Measurements from ENCODE around the gene OR5L2. TPM values are rescaled to one million over a fixed set of nuclear protein-coding genes. Genes with fewer than 3 reads are reported as not detected.
"Not testable (repeated sequence)": the region's sequence is repeated elsewhere in the genome, so short reads cannot be mapped to it uniquely, and the experiment has no call there.

OR5L2 gene
- total RNA-seq, result not detected in 2 replicates

DNA sequence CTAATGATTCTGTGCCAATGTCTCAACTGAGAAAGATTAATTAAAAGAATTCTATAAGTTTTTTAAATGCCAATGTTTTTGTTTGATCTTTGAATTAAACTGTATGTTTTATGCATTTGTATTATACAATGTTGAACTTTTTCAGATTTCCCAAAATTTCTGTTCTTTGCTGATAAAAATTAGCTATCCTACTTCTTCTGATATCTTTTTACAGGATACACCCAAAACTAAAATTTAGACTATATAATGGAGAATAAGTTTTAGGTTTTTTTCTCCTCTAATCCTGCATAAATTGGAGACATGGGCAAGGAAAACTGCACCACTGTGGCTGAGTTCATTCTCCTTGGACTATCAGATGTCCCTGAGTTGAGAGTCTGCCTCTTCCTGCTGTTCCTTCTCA lies at the start of gene OR5L2:
Gene OR5L2, plus strand, starts transcription at position 301 of the 400 bp plus-strand sequence. Its CDS starts 0 bp downstream, at position 301.
- no peak for DNase-seq (ENCODE audit: extremely low read depth, low read depth, low spot score)

DNA sequence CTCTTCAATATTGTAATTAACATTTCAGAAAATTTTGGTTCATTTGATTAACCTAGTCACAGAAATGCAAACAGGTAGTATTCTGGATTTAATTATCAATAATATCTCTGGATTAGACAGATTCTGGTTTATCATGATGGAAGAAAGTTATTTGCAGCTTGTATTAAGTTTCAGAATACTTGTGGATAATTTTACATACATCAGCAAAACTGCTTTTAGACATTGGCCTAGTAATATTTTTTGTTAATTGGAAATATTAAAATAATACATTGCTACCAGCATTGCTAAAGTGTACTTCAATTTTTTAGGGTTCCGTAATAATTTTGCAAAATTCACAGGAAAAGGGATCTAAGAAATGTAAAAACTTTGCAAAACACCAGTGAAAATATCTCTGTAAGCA lies 35.4 kb upstream of the OR5L2 start:
- no peak for DNase-seq (ENCODE audit: extremely low read depth, low read depth, low spot score)

DNA sequence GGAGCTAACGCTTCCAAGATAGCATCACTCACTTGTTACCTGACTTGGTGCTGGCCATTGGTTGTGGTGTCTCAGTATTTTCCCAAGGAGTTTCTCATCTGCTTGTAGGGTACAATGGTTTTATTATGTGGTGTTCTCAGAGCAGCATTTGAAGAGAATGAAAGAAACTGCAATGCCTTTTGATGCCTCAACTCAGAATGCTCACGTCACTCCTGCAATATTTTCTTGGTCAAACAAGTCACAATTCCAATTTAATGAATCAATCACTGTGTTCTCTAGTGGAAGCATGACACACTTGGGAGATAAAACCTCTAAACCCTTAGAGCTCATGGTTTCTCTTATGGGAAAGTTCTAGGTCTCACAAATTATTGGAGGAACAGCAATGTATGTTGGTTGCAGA lies 33.7 kb upstream of the OR5L2 start:
- no peak for DNase-seq (ENCODE audit: extremely low read depth, low read depth, low spot score)

DNA sequence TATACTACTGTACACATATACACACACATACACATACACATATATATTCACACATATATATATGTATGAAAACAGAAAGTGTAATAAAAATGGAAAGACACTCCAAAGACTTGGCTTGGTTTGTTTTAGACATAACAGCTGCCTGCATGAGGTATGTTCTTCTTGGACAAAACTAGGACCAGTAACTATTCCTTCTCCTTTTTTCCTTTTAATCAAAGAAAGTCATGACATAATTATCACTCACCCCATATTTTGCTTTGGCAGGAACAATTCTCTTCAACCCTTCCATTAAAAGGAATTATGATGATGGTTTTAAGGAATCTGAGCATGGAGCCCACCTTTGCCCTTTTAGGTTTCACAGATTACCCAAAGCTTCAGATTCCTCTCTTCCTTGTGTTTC lies 31.8 kb upstream of the OR5L2 start, which contains the start of gene OR5D14:
Gene OR5D14, plus strand, starts transcription at position 301 of the 400 bp plus-strand sequence. Its CDS starts 0 bp downstream, at position 301.
- DNase-seq (ENCODE audit: extremely low read depth, low read depth, low spot score), result no peak

DNA sequence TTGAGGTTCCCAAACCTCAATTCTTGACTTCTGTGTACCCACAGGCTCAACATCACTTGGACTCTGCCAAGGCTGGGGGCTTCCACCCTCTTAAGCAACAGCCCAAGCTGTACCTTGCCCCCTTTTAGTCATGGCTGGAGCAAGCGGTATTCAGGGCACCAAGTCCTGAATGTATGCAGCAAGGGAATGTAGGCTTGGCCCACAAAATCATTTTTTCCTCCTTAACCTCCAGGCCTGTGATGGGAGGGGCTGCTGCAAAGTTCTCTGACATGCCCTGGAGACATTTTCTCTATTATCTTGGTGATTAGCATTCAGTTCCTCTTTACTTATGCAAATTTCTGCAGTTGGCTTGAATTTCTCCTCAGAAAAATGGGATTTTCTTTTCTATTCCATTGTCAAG lies 20.8 kb upstream of the OR5L2 start:
- DNase-seq (ENCODE audit: extremely low read depth, low read depth, low spot score), result no peak

DNA sequence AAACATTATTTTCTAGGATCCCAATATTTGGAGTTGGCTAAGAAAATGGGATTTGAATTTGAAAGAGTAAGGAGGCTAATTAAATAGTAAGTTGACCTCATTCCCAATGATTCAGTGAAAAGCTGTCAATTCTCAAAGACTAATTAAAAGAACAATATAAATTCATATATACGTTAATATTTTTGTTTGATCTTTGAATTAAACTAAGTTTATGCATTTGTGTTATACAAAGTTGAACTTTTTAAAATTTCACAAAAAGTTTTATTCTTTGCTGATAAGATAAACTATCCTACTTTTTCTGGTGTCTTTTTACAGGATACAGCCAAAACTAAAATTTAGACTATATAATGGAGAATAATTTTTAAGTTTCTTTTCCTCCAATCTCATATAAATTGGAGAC lies 16.0 kb upstream of the OR5L2 start, which contains the start of gene OR5L1:
Gene OR5L1, plus strand, starts transcription at position 301 of the 400 bp plus-strand sequence. CDS start 100 bp downstream, outside the sequence.
- no peak for DNase-seq (ENCODE audit: extremely low read depth, low read depth, low spot score)

DNA sequence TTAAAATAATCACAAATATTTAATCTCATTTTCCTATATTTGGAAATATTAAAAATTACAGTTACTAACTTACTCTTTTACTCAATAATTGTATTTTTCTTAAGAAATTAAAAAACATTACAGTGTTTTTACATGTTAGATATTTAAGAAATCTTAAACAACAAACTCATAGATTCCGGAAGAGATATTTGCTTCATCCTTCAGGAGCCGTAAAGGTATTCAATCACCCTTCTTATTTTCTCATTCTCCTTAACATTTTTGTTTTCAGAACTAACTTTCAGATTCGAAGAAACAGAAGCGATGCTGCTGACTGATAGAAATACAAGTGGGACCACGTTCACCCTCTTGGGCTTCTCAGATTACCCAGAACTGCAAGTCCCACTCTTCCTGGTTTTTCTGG lies 7.7 kb upstream of the OR5L2 start, which contains the start of gene OR5D18:
Gene OR5D18, plus strand, starts transcription at position 301 of the 400 bp plus-strand sequence. Its CDS starts 0 bp downstream, at position 301.
- DNase-seq (ENCODE audit: extremely low read depth, low read depth, low spot score), result no peak

DNA sequence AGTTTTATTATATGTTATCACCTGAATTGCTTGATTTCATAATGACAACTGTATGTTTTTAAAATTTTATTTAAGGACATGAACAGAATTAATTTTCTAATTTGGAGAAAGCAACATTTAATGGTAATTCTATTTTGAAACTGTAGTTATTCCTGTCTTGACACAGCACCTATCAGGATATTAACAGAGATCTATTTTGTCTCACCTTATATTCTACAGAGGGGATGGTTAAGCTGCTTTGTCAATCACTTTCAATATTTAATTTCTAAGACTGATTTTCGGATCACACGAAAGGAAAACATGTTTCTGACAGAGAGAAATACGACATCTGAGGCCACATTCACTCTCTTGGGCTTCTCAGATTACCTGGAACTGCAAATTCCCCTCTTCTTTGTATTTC lies 11.4 kb downstream of the OR5L2 start, which contains the start of gene OR5D16:
Gene OR5D16, plus strand, starts transcription at position 301 of the 400 bp plus-strand sequence. Its CDS starts 0 bp downstream, at position 301.
- DNase-seq (ENCODE audit: extremely low read depth, low read depth, low spot score), result no peak

DNA sequence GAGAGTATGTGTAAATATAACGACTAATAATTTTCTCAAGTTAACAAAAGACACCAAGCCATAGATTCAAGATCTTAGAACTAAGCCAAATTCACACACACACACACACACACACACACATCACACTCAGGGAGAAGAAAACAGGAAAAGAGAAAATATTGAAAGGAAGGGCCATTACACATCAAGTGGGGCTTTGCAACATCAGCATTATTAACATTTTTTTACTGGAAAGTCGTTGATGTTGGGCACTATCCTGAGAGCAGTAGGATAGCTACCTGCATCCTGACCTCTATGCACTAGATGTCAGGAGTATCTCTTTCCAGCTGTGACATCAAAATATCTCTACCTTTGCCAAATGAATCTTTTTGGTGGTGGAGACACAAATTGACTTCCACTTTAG lies 20.4 kb downstream of the OR5L2 start:
- DNase-seq (ENCODE audit: extremely low read depth, low read depth, low spot score), result no peak

DNA sequence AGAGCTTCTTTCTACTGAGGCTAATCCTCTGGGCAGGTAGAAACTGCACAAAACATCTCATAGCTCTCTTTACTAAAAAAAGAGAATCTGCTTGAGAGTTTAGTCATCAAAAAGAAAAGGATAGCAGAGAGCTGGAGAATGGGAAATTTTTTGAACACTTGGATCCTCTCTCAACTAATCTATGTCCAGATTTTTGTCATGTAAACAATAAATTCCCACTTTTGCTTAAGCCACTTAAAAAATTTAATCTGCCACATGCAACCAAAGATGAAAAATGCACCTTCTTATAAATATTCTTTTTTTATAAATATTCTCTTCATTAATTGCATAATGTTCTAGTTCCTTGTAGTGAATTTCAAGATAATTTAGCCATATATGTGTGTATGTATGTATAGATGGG lies 22.0 kb downstream of the OR5L2 start:
- DNase-seq (ENCODE audit: extremely low read depth, low read depth, low spot score), result no peak

DNA sequence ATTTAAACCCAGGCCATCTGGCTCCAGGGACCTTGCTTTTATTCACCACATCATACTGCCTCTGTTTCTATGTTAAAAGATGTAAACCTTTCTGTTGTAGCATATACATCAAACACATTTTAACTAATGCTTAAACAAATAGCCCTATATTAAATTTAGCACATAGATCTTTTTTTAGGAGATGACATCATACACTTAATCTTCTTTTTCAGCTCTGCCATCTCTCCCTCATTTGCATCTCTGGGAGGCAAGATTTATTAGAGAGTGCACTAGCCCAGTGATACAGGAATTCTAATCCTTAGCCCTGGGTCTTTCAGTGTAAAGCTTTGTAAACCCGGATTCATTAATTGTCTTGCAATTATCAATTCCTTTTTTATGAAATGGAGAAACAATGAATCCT lies 25.1 kb downstream of the OR5L2 start:
- no peak for DNase-seq (ENCODE audit: extremely low read depth, low read depth, low spot score)

DNA sequence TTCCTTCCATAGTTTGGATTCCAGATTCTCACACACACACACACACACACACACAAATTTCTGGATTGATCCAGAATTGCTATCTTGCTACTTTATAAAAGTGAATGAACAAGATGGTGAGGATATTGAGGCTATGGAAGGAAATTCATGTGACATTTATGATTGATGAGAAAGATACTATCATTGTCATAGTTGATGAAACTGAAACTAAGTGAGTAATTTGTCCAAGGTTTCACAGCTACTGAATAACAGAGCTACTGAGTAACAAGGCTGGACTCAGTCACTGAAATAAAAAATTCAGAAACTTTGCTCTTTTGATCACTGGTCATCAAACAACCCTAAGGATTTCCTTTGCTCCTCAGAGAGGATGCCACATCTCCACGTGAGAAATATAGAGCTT lies 27.7 kb downstream of the OR5L2 start:
- no peak for DNase-seq (ENCODE audit: extremely low read depth, low read depth, low spot score)

DNA sequence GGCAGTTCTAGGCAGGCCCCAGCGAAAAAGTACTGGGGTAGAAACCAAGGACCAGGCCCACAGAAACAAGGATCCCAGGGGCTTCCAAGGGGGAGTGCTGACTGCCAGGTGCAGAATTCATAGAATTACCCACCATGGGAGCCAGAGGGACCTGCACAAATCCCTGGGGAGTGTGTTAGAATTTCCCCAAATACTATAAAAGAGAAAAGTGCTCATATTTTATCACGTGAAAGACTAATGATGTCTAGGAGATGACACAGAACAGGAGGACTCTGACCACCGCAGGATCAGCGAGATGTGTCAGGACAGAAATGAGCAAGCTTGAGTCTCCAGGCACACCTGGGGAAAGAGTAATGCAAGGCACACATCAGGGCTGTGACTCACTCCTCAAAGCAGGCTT lies 40.3 kb downstream of the OR5L2 start:
- DNase-seq (ENCODE audit: extremely low read depth, low read depth, low spot score), result not testable (repeated sequence)

DNA sequence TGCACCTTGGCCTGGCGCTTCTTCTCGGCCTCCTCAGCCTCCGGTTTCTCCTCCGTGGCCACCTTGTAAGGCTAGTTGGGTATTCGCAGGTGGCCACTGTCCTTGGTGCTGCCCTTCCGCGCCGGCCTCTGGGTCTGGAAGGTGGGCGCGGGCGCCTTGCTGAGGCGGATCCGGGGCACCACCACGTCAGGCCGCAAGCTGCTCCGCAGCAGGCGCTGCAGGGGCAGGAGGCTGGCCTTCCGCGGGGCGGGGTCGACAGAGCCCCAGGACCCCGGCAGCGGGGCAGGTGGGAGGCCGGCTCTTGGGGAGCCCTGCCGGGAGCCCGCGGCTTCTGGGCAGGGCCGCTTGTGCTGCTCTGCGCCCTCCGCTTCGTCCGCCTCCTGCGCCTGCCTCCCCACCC lies 45.7 kb downstream of the OR5L2 start:
- DNase-seq (ENCODE audit: extremely low read depth, low read depth, low spot score), result not testable (repeated sequence)

DNA sequence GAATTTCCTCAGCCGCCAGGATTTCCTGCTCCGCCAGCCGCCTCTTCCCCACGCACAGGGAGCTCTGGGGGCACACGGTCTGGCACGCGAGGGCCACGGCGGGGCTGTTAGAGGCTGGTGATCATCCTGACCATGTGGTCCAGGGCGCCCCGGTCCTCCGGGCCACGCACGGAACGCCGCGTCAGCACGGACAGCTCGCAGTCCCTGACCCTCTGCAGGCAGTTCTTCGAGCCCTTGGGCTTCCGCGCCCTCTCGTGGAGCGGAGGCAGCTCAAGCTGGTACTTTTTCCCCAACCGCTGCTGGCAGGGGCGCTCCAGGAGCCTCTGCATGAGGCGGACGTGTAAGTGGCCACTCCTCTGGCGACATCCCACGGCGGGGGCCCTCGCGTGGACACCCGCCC lies 46.1 kb downstream of the OR5L2 start:
- DNase-seq (ENCODE audit: extremely low read depth, low read depth, low spot score), result not testable (repeated sequence)

Other genes with a start within 250 kb of the OR5L2 start
- gene OR4C11, start 219.6 kb upstream of the OR5L2 start, total RNA-seq, result not detected in 2 replicates
- not detected in 2 replicates for gene OR4P4, start 192.1 kb upstream of the OR5L2 start, total RNA-seq
- gene OR4S2, start 178.9 kb upstream of the OR5L2 start, total RNA-seq, result not detected in 2 replicates
- not detected in 2 replicates for gene OR4C6, start 165.0 kb upstream of the OR5L2 start, total RNA-seq
- gene OR5D13, start 53.8 kb upstream of the OR5L2 start, total RNA-seq, result not detected in 2 replicates
- gene OR5D14, start 31.7 kb upstream of the OR5L2 start, total RNA-seq, result not detected in 2 replicates
- not detected in 2 replicates for gene OR5L1, start 15.9 kb upstream of the OR5L2 start, total RNA-seq
- gene OR5D18, start 7.6 kb upstream of the OR5L2 start, total RNA-seq, result not detected in 2 replicates
- gene OR5D16, start 11.5 kb downstream of the OR5L2 start, total RNA-seq, result not detected in 2 replicates
- not detected in 2 replicates for gene TRIM51, start 56.1 kb downstream of the OR5L2 start, total RNA-seq
- not detected in 2 replicates for gene OR5W2, start 87.4 kb downstream of the OR5L2 start, total RNA-seq
- gene OR5I1, start 109.2 kb downstream of the OR5L2 start, total RNA-seq, result not detected in 2 replicates
- not detected in 2 replicates for gene OR10AG1, start 142.7 kb downstream of the OR5L2 start, total RNA-seq
- gene OR5F1, start 167.4 kb downstream of the OR5L2 start, total RNA-seq, result not detected in 2 replicates
- not detected in 2 replicates for gene OR5AS1, start 200.4 kb downstream of the OR5L2 start, total RNA-seq